ENCODE results near the gene FAU.

DNA sequence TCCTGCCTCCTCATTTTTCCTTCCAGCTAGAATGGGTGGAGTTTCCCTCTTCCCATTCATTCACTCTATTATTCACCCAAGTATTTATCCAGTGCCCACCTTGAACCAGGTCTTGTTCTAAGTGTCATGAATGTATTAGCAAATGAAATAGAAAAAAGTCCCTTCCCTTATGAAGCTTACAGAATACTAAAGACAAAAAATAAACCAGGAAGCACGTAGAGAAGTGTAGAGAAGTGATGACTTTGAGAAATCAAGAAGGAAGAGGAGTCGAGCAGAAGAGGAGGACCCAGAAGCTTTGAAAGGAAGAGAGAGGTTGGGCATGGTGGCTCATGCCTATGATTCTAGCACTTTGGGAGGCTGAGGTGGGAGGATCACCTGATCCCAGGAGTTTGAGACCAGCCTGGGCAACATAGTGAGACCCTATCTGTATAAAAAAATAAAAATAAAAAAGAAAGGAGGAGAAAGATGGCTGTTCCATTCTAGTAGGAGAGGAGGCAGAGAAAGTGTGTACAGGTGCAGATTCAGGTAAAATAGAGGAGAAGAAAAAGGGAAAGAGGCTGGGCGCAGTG is 29.5 kb upstream of the FAU start:
- TF ChIP-seq CTCF (IDR thresholded peaks at IDR 0.05 in 2 of 3, conservative IDR thresholded peaks at IDR 0.05 in 1 of 3; ENCODE audit: borderline replicate concordance in 1 of 3, insufficient read depth in 1 of 3, low read depth in 2 of 3, low read length in 2 of 3) (no peak), CBX3 (IDR thresholded peaks at IDR 0.05; ENCODE audit: low read depth) (no peak), RAD21 (IDR thresholded peaks at IDR 0.05; ENCODE audit: low read depth) (no peak), EZH2 (IDR thresholded peaks at IDR 0.05) (no peak), SIN3A (IDR thresholded peaks at IDR 0.05; ENCODE audit: low read depth) (no peak), POLR2A (IDR thresholded peaks at IDR 0.05; ENCODE audit: borderline replicate concordance, extremely low read depth, insufficient read depth, insufficient read length) (no peak), YY1 (IDR thresholded peaks at IDR 0.05; ENCODE audit: extremely low read depth, insufficient replicate concordance, low read depth, low read length) (no peak), EGR1 (IDR thresholded peaks at IDR 0.05; ENCODE audit: low read depth) (no peak), TCF7L2 (IDR thresholded peaks at IDR 0.05; ENCODE audit: borderline replicate concordance, extremely low read depth, insufficient read depth, insufficient read length) (no peak), POLR2AphosphoS5 (IDR thresholded peaks at IDR 0.05; ENCODE audit: low read depth, low read length) (no peak)

All from HCT116 (cell line).